ENCODE measurements around the gene ENAM. TPM values are rescaled to one million over a fixed set of nuclear protein-coding genes. Genes with fewer than 3 reads are reported as not detected.

Gene ENAM, protein sequence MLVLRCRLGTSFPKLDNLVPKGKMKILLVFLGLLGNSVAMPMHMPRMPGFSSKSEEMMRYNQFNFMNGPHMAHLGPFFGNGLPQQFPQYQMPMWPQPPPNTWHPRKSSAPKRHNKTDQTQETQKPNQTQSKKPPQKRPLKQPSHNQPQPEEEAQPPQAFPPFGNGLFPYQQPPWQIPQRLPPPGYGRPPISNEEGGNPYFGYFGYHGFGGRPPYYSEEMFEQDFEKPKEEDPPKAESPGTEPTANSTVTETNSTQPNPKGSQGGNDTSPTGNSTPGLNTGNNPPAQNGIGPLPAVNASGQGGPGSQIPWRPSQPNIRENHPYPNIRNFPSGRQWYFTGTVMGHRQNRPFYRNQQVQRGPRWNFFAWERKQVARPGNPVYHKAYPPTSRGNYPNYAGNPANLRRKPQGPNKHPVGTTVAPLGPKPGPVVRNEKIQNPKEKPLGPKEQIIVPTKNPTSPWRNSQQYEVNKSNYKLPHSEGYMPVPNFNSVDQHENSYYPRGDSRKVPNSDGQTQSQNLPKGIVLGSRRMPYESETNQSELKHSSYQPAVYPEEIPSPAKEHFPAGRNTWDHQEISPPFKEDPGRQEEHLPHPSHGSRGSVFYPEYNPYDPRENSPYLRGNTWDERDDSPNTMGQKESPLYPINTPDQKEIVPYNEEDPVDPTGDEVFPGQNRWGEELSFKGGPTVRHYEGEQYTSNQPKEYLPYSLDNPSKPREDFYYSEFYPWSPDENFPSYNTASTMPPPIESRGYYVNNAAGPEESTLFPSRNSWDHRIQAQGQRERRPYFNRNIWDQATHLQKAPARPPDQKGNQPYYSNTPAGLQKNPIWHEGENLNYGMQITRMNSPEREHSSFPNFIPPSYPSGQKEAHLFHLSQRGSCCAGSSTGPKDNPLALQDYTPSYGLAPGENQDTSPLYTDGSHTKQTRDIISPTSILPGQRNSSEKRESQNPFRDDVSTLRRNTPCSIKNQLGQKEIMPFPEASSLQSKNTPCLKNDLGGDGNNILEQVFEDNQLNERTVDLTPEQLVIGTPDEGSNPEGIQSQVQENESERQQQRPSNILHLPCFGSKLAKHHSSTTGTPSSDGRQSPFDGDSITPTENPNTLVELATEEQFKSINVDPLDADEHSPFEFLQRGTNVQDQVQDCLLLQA
- not detected in 2 replicates for total RNA-seq

GRCh38 chr4:70628444-70628843, at the start of gene ENAM:
ENAM (plus strand) TSS chr4:70628744; CDS start chr4:70629501, 757 bp downstream.
- intact Hi-C loops (cut with micrococcal nuclease) = no loop called here

DNA sequence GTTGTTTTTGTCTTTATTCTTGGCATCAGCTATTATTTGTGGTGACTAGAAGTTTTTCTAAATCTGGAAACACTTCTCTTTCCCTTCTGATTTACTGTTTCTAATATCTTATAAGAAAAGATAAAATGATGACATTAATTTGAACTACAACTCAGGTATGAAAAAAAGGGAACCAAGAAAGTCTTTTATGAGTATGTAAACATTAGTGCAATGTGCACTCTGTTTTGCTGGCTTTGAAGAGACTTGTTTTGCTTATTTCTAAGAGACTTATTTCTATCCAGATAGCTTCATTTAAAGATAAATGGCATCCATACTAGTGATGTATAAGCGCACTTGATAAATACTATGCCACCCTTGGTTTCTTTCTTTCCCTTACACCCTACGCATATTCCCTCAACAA, 46.6 kb upstream of the ENAM start:
- intact Hi-C loops (cut with micrococcal nuclease) = no loop called here

- intact Hi-C loops (cut with micrococcal nuclease) = no loop called here
These were observed 44.4 kb upstream of the ENAM start for GRCh38 chr4:70583952-70584834.

DNA sequence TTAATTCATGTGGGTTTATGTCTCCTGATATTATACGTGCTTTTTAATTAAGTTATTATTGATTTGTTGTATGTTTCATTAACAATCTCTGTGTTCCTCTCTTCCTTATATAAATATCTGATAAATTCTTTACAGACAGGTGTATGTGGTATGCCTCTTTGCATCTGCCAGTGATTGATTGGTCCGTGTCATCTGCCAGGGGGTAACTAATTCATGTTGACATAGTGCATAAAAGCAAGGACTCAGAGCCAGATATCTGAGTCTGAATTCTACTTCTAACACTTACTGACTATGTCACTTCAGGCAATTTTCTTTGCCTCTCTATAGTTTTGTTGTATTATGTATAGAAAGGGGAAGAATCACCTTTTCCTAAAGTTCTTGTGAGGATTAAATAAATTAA, 41.7 kb upstream of the ENAM start:
- intact Hi-C loops (cut with micrococcal nuclease) = no loop called here

DNA sequence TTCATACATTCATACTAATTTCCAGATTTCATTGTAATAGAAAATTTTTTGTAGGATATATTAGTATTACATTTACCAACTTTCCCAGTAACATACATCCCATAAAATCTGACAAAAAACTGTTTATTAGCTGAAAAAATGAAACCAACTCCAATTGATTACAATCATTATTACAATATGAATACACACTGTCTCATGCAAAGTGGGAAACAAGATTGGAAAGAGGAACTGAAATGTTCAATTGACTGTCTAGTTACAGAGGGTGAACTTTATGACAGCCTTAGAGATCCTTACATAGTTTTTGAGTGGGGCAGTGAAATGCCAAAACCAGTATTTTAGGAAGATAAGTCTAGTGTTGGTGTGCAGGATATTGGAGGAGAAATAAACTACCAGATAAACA, 38.8 kb upstream of the ENAM start:
- intact Hi-C loops (cut with micrococcal nuclease) = no loop called here

- intact Hi-C loops (cut with micrococcal nuclease) = no loop called here
These were observed 36.5 kb upstream of the ENAM start, which contains the start of gene AMBN for GRCh38 chr4:70591955-70592582. AMBN (plus strand) TSS chr4:70592256; CDS start chr4:70592359, 103 bp downstream.

DNA sequence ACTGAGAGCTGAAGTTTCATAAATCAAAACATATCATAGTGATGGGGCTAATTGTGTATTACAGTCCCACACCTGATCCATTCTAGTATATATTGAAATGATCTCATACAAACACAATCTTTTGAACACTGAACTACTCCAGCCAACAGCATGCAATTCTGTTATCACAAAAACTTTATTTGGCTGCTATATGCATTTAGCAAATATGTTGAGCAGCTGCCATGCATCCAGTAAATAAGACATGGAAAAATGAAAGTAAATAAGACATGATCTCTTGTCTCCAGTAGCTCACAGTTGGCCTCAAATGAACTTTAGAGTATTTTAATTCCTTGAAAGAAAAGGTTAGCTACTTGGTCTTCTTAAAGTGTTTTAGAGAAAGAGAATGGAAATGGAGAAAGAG, 34.3 kb upstream of the ENAM start:
- intact Hi-C loops (cut with micrococcal nuclease) = no loop called here

DNA sequence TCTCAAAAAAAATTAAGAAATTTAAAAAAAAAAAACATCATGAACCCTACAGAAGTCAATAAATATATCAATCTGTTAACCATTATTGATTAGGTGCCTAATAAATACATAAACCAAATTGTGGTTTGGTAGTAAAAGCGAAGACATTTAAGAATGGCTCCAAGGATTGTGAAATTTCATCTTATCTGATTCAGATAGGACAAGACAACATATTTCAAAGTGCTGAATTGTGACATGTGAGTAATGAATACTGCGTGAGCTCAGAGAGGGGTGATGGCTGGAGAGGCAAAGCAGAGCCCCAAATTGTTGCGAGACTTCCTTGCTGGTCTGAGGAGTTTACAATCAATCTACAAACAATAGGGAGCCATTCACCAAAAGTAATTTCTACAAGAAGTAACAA, 28.2 kb upstream of the ENAM start:
- intact Hi-C loops (cut with micrococcal nuclease) = loop anchor here (5.0 kb wide), 1 partner anchor 87 kb away; the partner anchor contains the start of gene UTP3

- intact Hi-C loops (cut with micrococcal nuclease) = loop anchor here (1.0 to 5.0 kb wide), 3 partner anchors 86 to 1702 kb away; partner anchors contain the start of gene UTP3
These were observed 27.6 kb upstream of the ENAM start for GRCh38 chr4:70600977-70601376.

- intact Hi-C loops (cut with micrococcal nuclease) = loop anchor here (1.0 to 5.0 kb wide), 3 partner anchors 86 to 1702 kb away; partner anchors contain the start of gene UTP3
These were observed 27.0 kb upstream of the ENAM start for GRCh38 chr4:70601422-70602039.

DNA sequence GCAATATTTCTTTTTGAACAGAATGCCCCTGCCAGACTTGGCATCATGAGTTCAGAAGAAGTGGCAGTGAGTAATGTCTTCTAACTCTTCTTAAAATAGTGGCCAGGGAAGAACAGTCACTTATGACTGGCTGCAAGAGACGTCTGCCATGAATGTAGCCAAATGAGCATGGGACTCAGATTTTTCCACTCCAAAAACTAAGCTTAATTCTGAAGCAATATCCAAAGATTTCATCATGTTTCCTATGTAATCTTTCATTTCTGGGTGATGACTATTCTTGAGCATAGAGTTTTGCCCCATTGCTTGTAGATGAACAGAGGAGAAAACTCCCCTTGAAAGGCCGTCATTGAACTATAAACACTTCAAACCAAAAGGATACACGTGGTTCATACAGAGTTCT, 24.7 kb upstream of the ENAM start:
- intact Hi-C loops (cut with micrococcal nuclease) = loop anchor here (5.0 kb wide), 1 partner anchor 83 kb away; the partner anchor contains the start of gene UTP3

GRCh38 chr4:70606459-70606858, 22.1 kb upstream of the ENAM start:
- intact Hi-C loops (cut with micrococcal nuclease) = no loop called here

GRCh38 chr4:70607334-70607853, 21.1 kb upstream of the ENAM start:
- intact Hi-C loops (cut with micrococcal nuclease) = no loop called here

DNA sequence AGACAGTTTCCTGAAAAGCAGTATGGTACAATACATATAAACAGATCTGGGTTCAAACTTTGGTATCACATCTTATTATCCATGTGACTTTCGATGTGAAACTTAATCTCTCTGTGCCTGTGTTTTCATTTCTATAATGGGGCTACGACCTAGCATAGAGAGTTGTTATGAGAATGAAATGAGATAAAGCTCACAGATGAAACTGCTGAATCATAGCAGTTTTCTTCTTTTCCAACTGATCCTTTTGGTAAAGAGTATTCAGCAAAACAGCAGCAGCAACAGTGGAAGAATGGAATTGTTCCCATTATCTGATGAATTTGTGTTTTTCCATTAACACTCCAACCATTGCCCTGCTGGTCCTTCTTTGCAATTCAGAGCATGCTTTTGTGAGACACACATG, 20.2 kb upstream of the ENAM start:
- intact Hi-C loops (cut with micrococcal nuclease) = no loop called here

- intact Hi-C loops (cut with micrococcal nuclease) = loop anchor here (10.0 kb wide), 1 partner anchor 1921 kb away; no protein-coding TSS in a partner anchor
These were observed 15.0 kb upstream of the ENAM start for GRCh38 chr4:70613306-70614183.

GRCh38 chr4:70614184-70614555, 14.4 kb upstream of the ENAM start:
- intact Hi-C loops (cut with micrococcal nuclease) = loop anchor here (10.0 kb wide), 1 partner anchor 1921 kb away; no protein-coding TSS in a partner anchor

DNA sequence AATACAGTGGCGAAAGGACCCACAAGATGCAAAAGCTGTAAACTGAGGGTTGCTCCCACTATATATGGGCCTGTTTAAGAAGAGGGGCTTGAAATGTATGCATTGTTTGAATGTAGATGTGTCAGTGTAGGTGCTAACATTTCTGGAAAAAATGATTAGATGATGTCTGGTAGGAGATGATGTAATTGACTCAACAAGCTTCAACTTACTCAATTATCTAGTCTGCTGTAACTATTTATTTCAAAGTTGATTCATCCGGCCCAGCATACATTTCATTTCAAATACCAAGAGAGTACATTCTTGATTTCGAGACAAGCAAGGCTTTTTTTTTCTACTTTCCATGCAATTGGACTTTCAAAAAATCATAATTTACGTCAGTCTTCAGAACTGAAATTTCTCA, 9.3 kb upstream of the ENAM start:
- intact Hi-C loops (cut with micrococcal nuclease) = loop anchor here (5.0 to 10.0 kb wide), 2 partner anchors 68 to 1916 kb away; partner anchors contain the start of gene UTP3

GRCh38 chr4:70619778-70620177, 8.8 kb upstream of the ENAM start:
- intact Hi-C loops (cut with micrococcal nuclease) = loop anchor here (5.0 to 10.0 kb wide), 2 partner anchors 68 to 1915 kb away; partner anchors contain the start of gene UTP3
